ENCODE results near the gene CATSPER4.

CATSPER4 gene

DNA sequence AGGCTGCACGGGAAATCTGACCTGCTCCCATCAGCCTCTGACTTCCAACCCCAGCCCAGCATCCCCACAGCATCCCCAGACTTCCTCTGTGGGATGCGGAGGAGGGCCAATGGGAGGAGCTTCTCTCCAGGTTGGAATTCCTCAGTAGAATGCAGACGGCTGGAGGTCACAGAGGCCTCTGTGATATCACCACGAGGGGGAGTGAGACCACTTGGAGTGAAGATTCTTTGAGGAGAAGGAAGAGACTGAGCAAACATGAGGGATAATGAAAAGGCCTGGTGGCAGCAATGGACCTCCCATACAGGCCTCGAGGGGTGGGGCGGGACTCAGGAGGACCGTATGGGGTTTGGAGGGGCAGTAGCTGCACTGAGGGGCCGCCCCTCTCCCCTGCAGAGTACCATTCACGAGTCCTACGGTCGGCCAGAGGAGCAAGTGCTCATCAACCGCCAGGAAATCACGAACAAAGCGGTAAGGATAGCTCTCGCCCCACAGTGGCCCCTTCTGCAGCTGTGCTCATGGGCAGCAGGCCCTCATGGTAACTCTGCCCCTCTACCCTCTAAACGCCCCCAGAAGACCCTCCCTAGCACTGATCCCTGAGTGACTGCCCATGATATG is at the start of gene CATSPER4:
CATSPER4 (plus strand) TSS at position 230 of the 615 bp plus-strand sequence; CDS start at position 256, 26 bp downstream.
- H3K4me3 ChIP-seq (ENCODE audit: low read length): no peak within 1 kb of the TSS
- TF ChIP-seq, protein P1, sequence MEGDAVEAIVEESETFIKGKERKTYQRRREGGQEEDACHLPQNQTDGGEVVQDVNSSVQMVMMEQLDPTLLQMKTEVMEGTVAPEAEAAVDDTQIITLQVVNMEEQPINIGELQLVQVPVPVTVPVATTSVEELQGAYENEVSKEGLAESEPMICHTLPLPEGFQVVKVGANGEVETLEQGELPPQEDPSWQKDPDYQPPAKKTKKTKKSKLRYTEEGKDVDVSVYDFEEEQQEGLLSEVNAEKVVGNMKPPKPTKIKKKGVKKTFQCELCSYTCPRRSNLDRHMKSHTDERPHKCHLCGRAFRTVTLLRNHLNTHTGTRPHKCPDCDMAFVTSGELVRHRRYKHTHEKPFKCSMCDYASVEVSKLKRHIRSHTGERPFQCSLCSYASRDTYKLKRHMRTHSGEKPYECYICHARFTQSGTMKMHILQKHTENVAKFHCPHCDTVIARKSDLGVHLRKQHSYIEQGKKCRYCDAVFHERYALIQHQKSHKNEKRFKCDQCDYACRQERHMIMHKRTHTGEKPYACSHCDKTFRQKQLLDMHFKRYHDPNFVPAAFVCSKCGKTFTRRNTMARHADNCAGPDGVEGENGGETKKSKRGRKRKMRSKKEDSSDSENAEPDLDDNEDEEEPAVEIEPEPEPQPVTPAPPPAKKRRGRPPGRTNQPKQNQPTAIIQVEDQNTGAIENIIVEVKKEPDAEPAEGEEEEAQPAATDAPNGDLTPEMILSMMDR (IDR thresholded peaks at IDR 0.05; ENCODE audit: insufficient read depth, low read depth, low read length, missing control alignments): peak; percentile 20
- peak; percentile 31 for DNase-seq (ENCODE audit: low read depth)

DNA sequence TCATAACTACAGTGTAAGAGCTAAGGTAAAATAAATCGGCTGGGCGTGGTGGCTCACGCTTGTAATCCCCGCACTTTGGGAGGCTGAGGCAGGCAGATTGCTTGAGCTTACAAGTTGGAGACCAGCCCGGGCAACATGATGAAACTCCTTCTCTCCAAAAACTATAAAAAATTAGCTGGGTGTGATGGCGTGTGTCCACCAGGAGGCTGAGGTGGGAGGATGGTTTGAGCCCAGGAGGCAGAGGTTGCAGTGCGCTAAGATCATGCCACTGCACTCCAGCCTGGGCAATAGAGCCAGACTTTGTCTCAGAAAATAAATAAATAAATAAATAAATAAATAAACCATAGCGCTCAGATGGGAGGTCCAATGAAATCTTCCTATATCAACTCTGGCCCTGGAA is 48.2 kb upstream of the CATSPER4 start:
- no peak for DNase-seq (ENCODE audit: low read depth)
- H3K4me3 ChIP-seq (ENCODE audit: low read length): no peak overlapping the region
- TF ChIP-seq, protein P1 (IDR thresholded peaks at IDR 0.05; ENCODE audit: insufficient read depth, low read depth, low read length, missing control alignments): no peak

DNA sequence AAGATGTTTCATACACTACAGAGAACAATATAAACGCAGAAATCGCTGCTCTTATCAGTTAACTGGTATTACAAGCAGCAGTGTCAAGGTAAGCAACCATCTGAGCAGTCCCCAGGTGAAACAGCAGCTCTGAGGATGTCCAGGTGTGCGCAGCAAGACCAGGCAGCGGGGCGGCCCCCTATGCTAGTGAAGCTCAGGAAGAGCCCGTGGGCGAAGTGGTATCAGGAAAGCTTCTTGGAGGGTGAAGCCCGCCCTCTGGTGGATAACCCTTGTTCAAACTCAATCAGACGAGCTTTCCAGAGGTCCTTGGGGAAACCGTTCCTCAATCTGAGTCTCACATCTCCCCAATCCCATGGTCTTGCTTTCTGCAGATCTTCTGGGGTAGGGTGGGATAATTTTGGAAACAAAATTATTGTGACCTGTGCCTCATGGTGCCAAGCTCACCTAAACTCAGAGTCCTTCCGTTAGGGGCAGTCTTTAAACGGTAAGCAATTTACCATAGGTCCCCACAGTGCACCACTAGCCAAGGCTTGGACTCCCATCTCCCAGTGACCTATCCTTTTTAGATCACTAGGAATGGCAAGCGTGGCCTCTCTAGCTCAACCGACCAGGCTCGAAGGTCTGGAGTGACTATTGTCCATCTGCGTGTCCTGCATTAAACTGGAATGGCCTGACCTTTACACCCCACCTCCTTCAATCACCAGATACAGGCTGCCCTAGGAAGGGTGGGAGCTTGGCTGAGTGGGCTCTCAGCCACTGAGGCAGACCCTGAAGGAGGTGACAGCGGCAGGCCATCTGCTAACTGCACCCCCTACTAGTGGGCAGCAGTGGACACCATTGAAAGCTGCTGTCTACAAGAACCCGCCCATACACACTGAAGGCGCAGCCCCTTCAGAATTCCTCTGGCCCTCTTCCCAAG is 45.1 kb upstream of the CATSPER4 start:
- DNase-seq (ENCODE audit: low read depth): peak; percentile 89
- TF ChIP-seq, protein P1 (IDR thresholded peaks at IDR 0.05; ENCODE audit: insufficient read depth, low read depth, low read length, missing control alignments): peak; percentile 75

DNA sequence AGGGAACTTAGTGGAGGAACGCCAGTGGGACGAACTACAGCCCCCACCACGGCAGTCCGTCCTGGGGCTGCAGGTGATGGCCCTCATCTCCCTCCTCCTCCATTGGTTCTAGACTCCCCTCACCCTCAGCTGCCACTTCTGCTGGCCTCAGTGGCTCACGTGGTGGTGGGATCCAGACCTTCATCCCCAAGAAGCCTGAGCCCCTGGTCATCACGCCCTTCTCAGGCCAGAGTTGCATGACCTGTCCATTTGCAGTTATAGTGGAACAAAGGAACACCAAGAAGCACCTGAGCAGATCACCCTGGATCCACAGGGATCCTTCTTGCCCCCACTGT is 44.5 kb upstream of the CATSPER4 start:
- TF ChIP-seq, protein P1 (IDR thresholded peaks at IDR 0.05; ENCODE audit: insufficient read depth, low read depth, low read length, missing control alignments): no peak
- no peak overlapping the region for H3K4me3 ChIP-seq (ENCODE audit: low read length)
- no peak for DNase-seq (ENCODE audit: low read depth)

More for the DNA sequence above, 45.1 kb upstream of the CATSPER4 start:
- no peak overlapping the region for H3K4me3 ChIP-seq (ENCODE audit: low read length)

DNA sequence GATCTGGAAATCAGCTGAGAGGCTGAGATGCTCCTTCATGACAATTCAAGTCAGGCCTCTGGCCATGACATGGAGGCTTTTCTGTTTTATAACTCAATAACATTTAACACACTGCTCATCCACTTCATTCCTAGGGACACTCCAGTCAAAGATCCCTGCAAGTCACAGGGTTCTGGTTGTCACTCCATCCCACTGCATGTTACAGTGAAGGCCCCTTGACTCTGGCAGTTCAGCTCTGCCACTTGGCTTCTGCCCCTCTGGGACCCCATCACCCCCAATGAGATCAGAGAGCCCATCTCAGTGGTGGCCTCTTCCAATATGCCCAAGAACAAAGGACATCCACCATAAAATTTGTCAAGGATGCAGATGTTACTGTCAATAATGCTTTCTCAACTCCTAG is 41.5 kb upstream of the CATSPER4 start:
- TF ChIP-seq, protein P1 (IDR thresholded peaks at IDR 0.05; ENCODE audit: insufficient read depth, low read depth, low read length, missing control alignments): no peak
- H3K4me3 ChIP-seq (ENCODE audit: low read length): no peak overlapping the region
- no peak for DNase-seq (ENCODE audit: low read depth)

DNA sequence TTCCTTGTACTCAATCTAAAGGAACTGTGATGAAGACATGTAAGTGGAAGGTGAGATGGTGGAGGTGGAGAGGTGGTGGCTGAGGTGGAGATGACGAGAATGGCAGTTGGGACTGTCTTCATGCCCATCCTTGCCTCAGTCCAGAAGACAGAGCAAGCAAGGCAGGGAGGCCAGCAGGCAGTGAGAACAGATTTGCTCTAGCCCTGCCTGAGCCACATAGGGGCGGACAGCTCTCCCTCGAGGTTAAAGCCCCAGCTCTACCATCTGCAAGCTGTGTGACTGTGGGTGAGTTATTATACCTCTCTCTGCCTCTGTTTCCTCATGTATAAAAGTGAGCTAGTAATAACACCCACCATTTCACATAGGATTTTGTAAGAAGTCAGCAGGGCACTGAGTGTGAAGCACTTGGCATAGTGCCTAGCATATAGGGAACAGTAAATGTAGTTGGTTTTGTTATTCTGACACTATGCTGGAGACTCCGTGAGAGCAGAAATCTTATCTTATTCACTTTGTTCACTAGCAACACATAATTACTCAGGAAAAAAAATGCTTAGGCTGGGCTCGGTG is 36.4 kb upstream of the CATSPER4 start:
- no peak overlapping the region for H3K4me3 ChIP-seq (ENCODE audit: low read length)
- TF ChIP-seq, protein P1 (IDR thresholded peaks at IDR 0.05; ENCODE audit: insufficient read depth, low read depth, low read length, missing control alignments): no peak
- DNase-seq (ENCODE audit: low read depth): no peak

All from epithelial cell of esophagus (primary cell).